SK-N-SH treated with all-trans-retinoic acid at 6 μM for 48 hours (cell line): ENCODE measurements around the gene SFN.

Experiments
- GLIS3 ChIP-seq: fragments of 250-450 bp; sonication (Bioruptor Pico); IDR thresholded peaks from 2 replicates; pipeline ENCODE4 v1.5.0; 2020; ENCODE audit warnings: mild to moderate bottlenecking, moderate library complexity
- OSR1 ChIP-seq: fragments of 250-450 bp; sonication (Bioruptor Pico); IDR thresholded peaks from 2 replicates; pipeline ENCODE4 v1.8.0; 2022; ENCODE audit warnings: moderate library complexity, mild to moderate bottlenecking, inconsistent platforms
- PATZ1 ChIP-seq: fragments of 250-450 bp; sonication (Bioruptor Pico); IDR thresholded peaks from 2 replicates; pipeline ENCODE4 v1.8.0; 2020; ENCODE audit warnings: mild to moderate bottlenecking, moderate library complexity, borderline replicate concordance
- RARB ChIP-seq: fragments of 250-450 bp; sonication (Bioruptor Pico); IDR thresholded peaks from 2 replicates; pipeline ENCODE4 v1.8.0; 2021; ENCODE audit warnings: mild to moderate bottlenecking, moderate library complexity

- TF ChIP-seq PATZ1 (CRISPR knock-in tag): no peak
- no peak for TF ChIP-seq OSR1 (CRISPR knock-in tag)
- no peak for TF ChIP-seq RARB (CRISPR knock-in tag)
- TF ChIP-seq GLIS3 (CRISPR knock-in tag): no peak
Measured at GRCh38 chr1:26894263-26894662, 31.3 kb downstream of the SFN start.
